Smooth muscle cell (in vitro differentiated cells): ENCODE measurements around the gene STX18. TPM values are rescaled to one million over a fixed set of nuclear protein-coding genes. Genes with fewer than 3 reads are reported as not detected.

Experiments used
- DNase-seq: peaks from one replicate; lab custom pipeline; 2025; ENCODE audit not compliant: unreplicated experiment; lab: John Stamatoyannopoulos, UW
- H2AFZ ChIP-seq: fragments of 200-600 bp; sonication (generic); 2 replicates; pipeline ENCODE4 v1.6.0; 2016; ENCODE audit warnings: antibody characterized with exemption, low read depth, mild to moderate bottlenecking
- H3F3A ChIP-seq: fragments of 200-600 bp; sonication (generic); 2 replicates; pipeline ENCODE4 v1.6.0; 2017; ENCODE audit warnings: antibody characterized with exemption, low read depth
- H3K27ac ChIP-seq: fragments of 200-600 bp; sonication (generic); 2 replicates; pipeline ENCODE4 v1.5.1; 2016; ENCODE audit warnings: low read depth, mild to moderate bottlenecking
- H3K27me3 ChIP-seq: fragments of 200-600 bp; sonication (generic); 2 replicates; pipeline ENCODE4 v1.6.1; 2016; ENCODE audit warnings: low read depth, mild to moderate bottlenecking
- H3K36me3 ChIP-seq: fragments of 200-600 bp; sonication (generic); 2 replicates; pipeline ENCODE4 v1.5.1; 2016; ENCODE audit warnings: low read depth
- H3K4me1 ChIP-seq: fragments of 200-600 bp; sonication (generic); 2 replicates; pipeline ENCODE4 v1.5.1; 2016; ENCODE audit warnings: low read depth
- H3K4me2 ChIP-seq: fragments of 200-600 bp; sonication (generic); 2 replicates; pipeline ENCODE4 v1.6.0; 2016; ENCODE audit warnings: mild to moderate bottlenecking
- H3K4me3 ChIP-seq: fragments of 200-600 bp; sonication (generic); 2 replicates; pipeline ENCODE4 v1.5.1; 2016; ENCODE audit warnings: mild to moderate bottlenecking
- H3K79me2 ChIP-seq: fragments of 200-600 bp; sonication (generic); 2 replicates; pipeline ENCODE4 v1.6.0; 2016; ENCODE audit warnings: low read depth, mild to moderate bottlenecking
- H3K9ac ChIP-seq: fragments of 200-600 bp; sonication (generic); 2 replicates; pipeline ENCODE4 v1.6.0; 2016; ENCODE audit warnings: low read depth
- H3K9me3 ChIP-seq: fragments of 200-600 bp; sonication (generic); replicated peaks from 2 replicates; pipeline ENCODE4 v1.5.1; 2016; ENCODE audit warnings: low read depth
- H4K20me1 ChIP-seq: fragments of 200-600 bp; sonication (generic); 2 replicates; pipeline ENCODE4 v1.6.0; 2016; ENCODE audit warnings: low read depth
- CTCF ChIP-seq: fragments of 200-600 bp; sonication (generic); IDR thresholded peaks from 2 replicates; pipeline ENCODE4 v1.5.1; 2017; ENCODE audit warnings: borderline replicate concordance, mild to moderate bottlenecking, antibody characterized with exemption; ENCODE audit not compliant: insufficient read depth, poor library complexity, severe bottlenecking
- WGBS: methylation state at CpG from one replicate; pipeline ENCODE4 v1.1.7; 2016; ENCODE audit warnings: low lambda C conversion rate; 5-methylcytosine and 5-hydroxymethylcytosine counted together
- polyA plus RNA-seq: library from polyadenylated mRNA; unstranded; fragments of >200 nt; fragmentation: Nextera tagmentation; extraction: Ambion mirVana; gene quantifications from 2 replicates; pipeline ENCODE4 v1.2.1, GENCODE V29; 2016
- total RNA-seq: library from RNA; depleted of rRNA; stranded (reverse); fragments of >200 nt; gene quantifications from 2 replicates; pipeline ENCODE4 v1.2.3, GENCODE V29; 2014

The STX18 gene
- total and polyA plus RNA-seq, 2 experiments from 2014 or later: 17.7 to 23.3 TPM

GRCh38 chr4:4479366-4479765 lies 62.5 kb downstream of the STX18 start:
- H2AFZ ChIP-seq: no peak overlapping the region
- H3K79me2 ChIP-seq: peaks cover 36% of the 10 kb centered on the region
- peaks cover 4% of the 10 kb centered on the region for H3F3A ChIP-seq
- WGBS: 94% methylated on average over 2 of the region's 2 CpGs
- H3K27ac ChIP-seq: peak overlapping the region; percentile 68
- no peaks in the 10 kb centered on the region for H3K36me3 ChIP-seq
- DNase-seq: no peak
- H3K9me3 ChIP-seq: no peaks in the 10 kb centered on the region
- peaks cover 72% of the 10 kb centered on the region for H4K20me1 ChIP-seq
- no peak for TF ChIP-seq CTCF
- H3K4me1 ChIP-seq: peaks cover 20% of the 10 kb centered on the region
- H3K4me2 ChIP-seq: no peak overlapping the region
- H3K9ac ChIP-seq: no peak overlapping the region
- H3K4me3 ChIP-seq: no peak overlapping the region
- H3K27me3 ChIP-seq: no peaks in the 10 kb centered on the region

- no peak overlapping the region for H2AFZ ChIP-seq
- H3K4me1 ChIP-seq: peaks cover 20% of the 10 kb centered on the region
- H3K9me3 ChIP-seq: no peaks in the 10 kb centered on the region
- peaks cover 35% of the 10 kb centered on the region for H3K79me2 ChIP-seq
- H4K20me1 ChIP-seq: peaks cover 69% of the 10 kb centered on the region
- 94% methylated on average over 10 of the region's 10 CpGs for WGBS
- no peak overlapping the region for H3K9ac ChIP-seq
- no peak for TF ChIP-seq CTCF
- DNase-seq: no peak
- H3K4me3 ChIP-seq: no peak overlapping the region
- peaks cover 4% of the 10 kb centered on the region for H3F3A ChIP-seq
- H3K27me3 ChIP-seq: no peaks in the 10 kb centered on the region
- no peaks in the 10 kb centered on the region for H3K36me3 ChIP-seq
- H3K4me2 ChIP-seq: no peak overlapping the region
- no peak overlapping the region for H3K27ac ChIP-seq
Observed at GRCh38 chr4:4477796-4478195, 64.1 kb downstream of the STX18 start.

- Histone ChIP-seq H2AFZ (no peak overlapping the region), H3K27me3 (no peaks in the 10 kb centered on the region), H4K20me1 (peaks cover 65% of the 10 kb centered on the region), H3K27ac (no peak overlapping the region), H3K9me3 (no peaks in the 10 kb centered on the region), H3K79me2 (peaks cover 35% of the 10 kb centered on the region), H3K4me1 (peaks cover 20% of the 10 kb centered on the region), H3F3A (peaks cover 4% of the 10 kb centered on the region), H3K9ac (no peak overlapping the region), H3K36me3 (no peaks in the 10 kb centered on the region), H3K4me2 (no peak overlapping the region), H3K4me3 (no peak overlapping the region)
- no peak for DNase-seq
- WGBS: 75% methylated on average over 3 of the region's 3 CpGs
- no peak for TF ChIP-seq CTCF
Observed at GRCh38 chr4:4477391-4477790, 64.5 kb downstream of the STX18 start.

GRCh38 chr4:4474476-4474875 lies 67.4 kb downstream of the STX18 start:
- H3K4me3 ChIP-seq: no peak overlapping the region
- H3K4me1 ChIP-seq: no peaks in the 10 kb centered on the region
- 74% methylated on average over 3 of the region's 3 CpGs for WGBS
- no peaks in the 10 kb centered on the region for H3K27me3 ChIP-seq
- H3K79me2 ChIP-seq: peaks cover 35% of the 10 kb centered on the region
- peak overlapping the region; percentile 39 for H3K27ac ChIP-seq
- H3K36me3 ChIP-seq: no peaks in the 10 kb centered on the region
- no peak overlapping the region for H3K9ac ChIP-seq
- DNase-seq: no peak
- H3F3A ChIP-seq: no peaks in the 10 kb centered on the region
- H3K9me3 ChIP-seq: no peaks in the 10 kb centered on the region
- no peak for TF ChIP-seq CTCF
- H4K20me1 ChIP-seq: peaks cover 45% of the 10 kb centered on the region
- H2AFZ ChIP-seq: no peak overlapping the region
- H3K4me2 ChIP-seq: peak overlapping the region; percentile 64
